Measurements from ENCODE around the gene RPL19.

- TF ChIP-seq EZH2 (IDR thresholded peaks at IDR 0.05) = no peak
- TF ChIP-seq POLR2AphosphoS5 (IDR thresholded peaks at IDR 0.05; ENCODE audit: borderline replicate concordance, low read depth, low read length) = no peak
- no peak for TF ChIP-seq FOXP2 (optimal IDR thresholded peaks at IDR 0.05; ENCODE audit: control extremely low read depth, extremely low read length, insufficient read depth)
Measured at GRCh38 chr17:39171933-39172332, 28.1 kb upstream of the RPL19 start.

Measured in SK-N-MC (cell line).